Parathyroid adenoma (tissue), 2 donors: ENCODE results near the gene CLOCK.

Experiments
- H2AFZ ChIP-seq: fragments of 300-600 bp; sonication (generic); one replicate; pipeline ENCODE4 v1.7.0; 2017; ENCODE audit warnings: antibody characterized with exemption, mild to moderate bottlenecking
- H3K27ac ChIP-seq: fragments of 300-600 bp; sonication (generic); one replicate; pipeline ENCODE4 v1.7.0; 2017
- H3K27me3 ChIP-seq: fragments of 300-600 bp; sonication (generic); one replicate; pipeline ENCODE4 v1.7.0; 2017; ENCODE audit warnings: low read length; ENCODE audit not compliant: control insufficient read depth, insufficient read depth
- H3K36me3 ChIP-seq: fragments of 300-600 bp; sonication (generic); one replicate; pipeline ENCODE4 v1.7.0; 2017; ENCODE audit warnings: low read length; ENCODE audit not compliant: control insufficient read depth, insufficient read depth
- H3K4me1 ChIP-seq: fragments of 300-600 bp; sonication (generic); one replicate; pipeline ENCODE4 v1.7.0; 2017; ENCODE audit warnings: control low read depth
- H3K4me2 ChIP-seq: fragments of 300-600 bp; sonication (generic); one replicate; pipeline ENCODE4 v1.7.0; 2017; ENCODE audit warnings: low read length
- H3K4me3 ChIP-seq: fragments of 300-600 bp; sonication (generic); one replicate; pipeline ENCODE4 v1.7.0; 2017; ENCODE audit warnings: low read depth, low read length
- H3K79me2 ChIP-seq: fragments of 300-600 bp; sonication (generic); one replicate; pipeline ENCODE4 v1.7.0; 2017; ENCODE audit warnings: control low read depth
- H3K9ac ChIP-seq: fragments of 300-600 bp; sonication (generic); one replicate; pipeline ENCODE4 v1.7.0; 2017; ENCODE audit warnings: mild to moderate bottlenecking
- H3K9me3 ChIP-seq: fragments of 300-600 bp; sonication (generic); one replicate; pipeline ENCODE4 v1.7.0; 2017; ENCODE audit warnings: low read length; ENCODE audit not compliant: control insufficient read depth
- CTCF ChIP-seq: fragments of 300-600 bp; sonication (generic); IDR thresholded peaks from one replicate; pipeline ENCODE4 v1.7.0; 2017; ENCODE audit warnings: antibody characterized with exemption, mild to moderate bottlenecking
- donor health status: primary hyperparathyroidism.

Gene CLOCK

DNA sequence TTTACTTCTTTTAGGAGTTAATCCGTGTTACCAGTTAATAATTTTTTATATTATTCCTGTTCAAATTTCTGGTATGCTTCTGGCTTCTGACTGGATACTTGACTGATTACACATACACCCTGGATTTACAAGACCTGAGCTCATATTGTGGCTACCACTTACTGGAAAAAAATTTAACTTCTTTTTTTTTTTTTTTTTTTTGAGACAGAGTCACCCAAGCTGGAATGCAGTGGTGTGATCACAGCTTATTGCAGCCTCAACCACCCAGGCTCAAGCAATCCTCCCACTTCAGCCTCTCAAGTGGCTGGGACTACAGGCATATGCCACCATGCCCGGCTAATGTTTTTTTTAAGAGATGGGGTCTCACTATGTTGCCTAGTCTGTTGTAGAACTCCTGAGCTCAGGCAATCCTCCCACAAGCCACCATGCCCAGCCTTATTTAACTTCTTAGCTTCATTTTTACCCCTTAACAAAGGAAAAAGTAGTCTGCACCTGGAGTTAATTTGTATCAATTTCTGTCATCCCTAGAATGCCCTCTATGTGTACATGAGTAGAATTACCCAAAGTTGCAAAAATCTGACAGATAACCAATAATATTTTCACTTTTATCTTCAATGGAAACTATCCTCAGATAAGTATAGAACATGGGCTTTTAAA is 100.7 kb downstream of the CLOCK start:
- Histone ChIP-seq H3K36me3 (no peaks in the 10 kb centered on the region), H3K27me3 (no peaks in the 10 kb centered on the region), H3K4me1 (no peaks in the 10 kb centered on the region), H2AFZ (no peak overlapping the region), H3K9ac (no peak overlapping the region), H3K9me3 (no peaks in the 10 kb centered on the region), H3K4me3 (no peak overlapping the region), H3K27ac (no peak overlapping the region), H3K79me2 (no peaks in the 10 kb centered on the region), H3K4me2 (no peak overlapping the region)
- no peak for TF ChIP-seq CTCF

DNA sequence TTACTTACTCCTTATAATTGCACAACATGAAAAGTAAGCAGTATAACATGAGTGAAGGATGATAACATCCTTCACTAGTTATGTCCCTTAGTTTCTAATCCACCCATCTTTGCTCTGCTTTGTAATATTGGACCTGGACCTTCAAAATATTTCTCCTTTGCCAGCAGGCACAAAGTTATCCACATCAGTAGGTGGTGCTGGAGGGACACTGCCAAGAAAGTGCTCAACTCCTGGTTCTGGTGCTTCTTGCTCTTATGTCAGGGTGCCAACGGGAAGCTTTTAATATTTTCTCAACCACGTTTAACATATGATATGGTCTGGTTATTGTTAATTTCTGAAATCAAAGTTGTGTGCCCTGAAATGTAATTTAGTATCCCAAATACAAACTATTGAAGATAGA is 101.9 kb downstream of the CLOCK start:
- no peak overlapping the region for H3K9ac ChIP-seq
- H3K4me1 ChIP-seq = no peaks in the 10 kb centered on the region
- no peak overlapping the region for H3K27ac ChIP-seq
- H3K9me3 ChIP-seq = no peaks in the 10 kb centered on the region
- no peak overlapping the region for H2AFZ ChIP-seq
- H3K27me3 ChIP-seq = no peaks in the 10 kb centered on the region
- TF ChIP-seq CTCF = no peak
- H3K36me3 ChIP-seq = no peaks in the 10 kb centered on the region
- no peak overlapping the region for H3K4me3 ChIP-seq
- no peak overlapping the region for H3K4me2 ChIP-seq
- no peaks in the 10 kb centered on the region for H3K79me2 ChIP-seq

GRCh38 chr4:55442541-55442940 is 104.2 kb downstream of the CLOCK start:
- no peak overlapping the region for H3K4me3 ChIP-seq
- no peak overlapping the region for H3K4me2 ChIP-seq
- H3K79me2 ChIP-seq = no peaks in the 10 kb centered on the region
- no peak overlapping the region for H3K9ac ChIP-seq
- TF ChIP-seq CTCF = no peak
- H3K27ac ChIP-seq = no peak overlapping the region
- no peaks in the 10 kb centered on the region for H3K4me1 ChIP-seq
- no peak overlapping the region for H2AFZ ChIP-seq
- no peaks in the 10 kb centered on the region for H3K36me3 ChIP-seq
- no peaks in the 10 kb centered on the region for H3K9me3 ChIP-seq
- H3K27me3 ChIP-seq = no peaks in the 10 kb centered on the region

GRCh38 chr4:55440786-55441185 is 105.9 kb downstream of the CLOCK start:
- no peak overlapping the region for H3K4me2 ChIP-seq
- no peak overlapping the region for H3K4me3 ChIP-seq
- H3K9ac ChIP-seq = no peak overlapping the region
- no peaks in the 10 kb centered on the region for H3K4me1 ChIP-seq
- no peaks in the 10 kb centered on the region for H3K79me2 ChIP-seq
- no peak overlapping the region for H2AFZ ChIP-seq
- H3K36me3 ChIP-seq = no peaks in the 10 kb centered on the region
- no peaks in the 10 kb centered on the region for H3K27me3 ChIP-seq
- no peaks in the 10 kb centered on the region for H3K9me3 ChIP-seq
- H3K27ac ChIP-seq = no peak overlapping the region
- no peak for TF ChIP-seq CTCF

GRCh38 chr4:55439023-55439422 is 107.7 kb downstream of the CLOCK start:
- Histone ChIP-seq H3K9ac (no peak overlapping the region), H3K27ac (no peak overlapping the region), H3K9me3 (no peaks in the 10 kb centered on the region), H3K4me3 (no peak overlapping the region), H3K36me3 (no peaks in the 10 kb centered on the region), H3K79me2 (no peaks in the 10 kb centered on the region), H3K4me1 (no peaks in the 10 kb centered on the region), H2AFZ (no peak overlapping the region), H3K4me2 (no peak overlapping the region), H3K27me3 (no peaks in the 10 kb centered on the region)
- TF ChIP-seq CTCF = no peak
